Measurements from ENCODE around the gene SLC22A6. TPM values are rescaled to one million over a fixed set of nuclear protein-coding genes. Genes with fewer than 3 reads are reported as not detected.

The SLC22A6 gene
- total RNA-seq, 1 experiment from 2014 or later, result not detected

- H3K4me1 ChIP-seq (replicated peaks; ENCODE audit: insufficient read depth), result no peaks in the 10 kb centered on the region
- ChIA-PET POLR2A (ENCODE audit: unreplicated experiment) (no interaction called here), CTCF (no interaction called here)
- H3K4me2 ChIP-seq, result no peak overlapping the region
- H3K36me3 ChIP-seq (ENCODE audit: low read depth), result no peaks in the 10 kb centered on the region
- intact Hi-C loops (cut with micrococcal nuclease; ENCODE audit: unreplicated experiment), result no loop called here
- H4K20me1 ChIP-seq (ENCODE audit: insufficient read depth), result no peaks in the 10 kb centered on the region
- no peaks in the 10 kb centered on the region for H3K9me2 ChIP-seq (ENCODE audit: insufficient read depth)
- H3K27ac ChIP-seq, result no peak overlapping the region
- no peak overlapping the region for H3K4me3 ChIP-seq
- BruUV-seq (replicated peaks), result no TSS peak
- TF ChIP-seq, protein P1, sequence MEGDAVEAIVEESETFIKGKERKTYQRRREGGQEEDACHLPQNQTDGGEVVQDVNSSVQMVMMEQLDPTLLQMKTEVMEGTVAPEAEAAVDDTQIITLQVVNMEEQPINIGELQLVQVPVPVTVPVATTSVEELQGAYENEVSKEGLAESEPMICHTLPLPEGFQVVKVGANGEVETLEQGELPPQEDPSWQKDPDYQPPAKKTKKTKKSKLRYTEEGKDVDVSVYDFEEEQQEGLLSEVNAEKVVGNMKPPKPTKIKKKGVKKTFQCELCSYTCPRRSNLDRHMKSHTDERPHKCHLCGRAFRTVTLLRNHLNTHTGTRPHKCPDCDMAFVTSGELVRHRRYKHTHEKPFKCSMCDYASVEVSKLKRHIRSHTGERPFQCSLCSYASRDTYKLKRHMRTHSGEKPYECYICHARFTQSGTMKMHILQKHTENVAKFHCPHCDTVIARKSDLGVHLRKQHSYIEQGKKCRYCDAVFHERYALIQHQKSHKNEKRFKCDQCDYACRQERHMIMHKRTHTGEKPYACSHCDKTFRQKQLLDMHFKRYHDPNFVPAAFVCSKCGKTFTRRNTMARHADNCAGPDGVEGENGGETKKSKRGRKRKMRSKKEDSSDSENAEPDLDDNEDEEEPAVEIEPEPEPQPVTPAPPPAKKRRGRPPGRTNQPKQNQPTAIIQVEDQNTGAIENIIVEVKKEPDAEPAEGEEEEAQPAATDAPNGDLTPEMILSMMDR (conservative IDR thresholded peaks at IDR 0.05), result no peak
- TF ChIP-seq EZH2 (IDR thresholded peaks at IDR 0.05; ENCODE audit: low read depth), result no peak
- no peaks in the 10 kb centered on the region for H3K79me2 ChIP-seq (ENCODE audit: low read depth)
- H2AFZ ChIP-seq, result no peak overlapping the region
- DNase-seq, result no peak
- H3F3A ChIP-seq (ENCODE audit: insufficient read depth, low read depth), result no peaks in the 10 kb centered on the region
- H3K9me3 ChIP-seq (ENCODE audit: insufficient read depth, low read depth), result no peaks in the 10 kb centered on the region
- H3K27me3 ChIP-seq (ENCODE audit: insufficient read depth, low read depth), result peaks cover 64% of the 10 kb centered on the region
Measured at GRCh38 chr11:62958547-62959421, 26.0 kb downstream of the SLC22A6 start.

DNA sequence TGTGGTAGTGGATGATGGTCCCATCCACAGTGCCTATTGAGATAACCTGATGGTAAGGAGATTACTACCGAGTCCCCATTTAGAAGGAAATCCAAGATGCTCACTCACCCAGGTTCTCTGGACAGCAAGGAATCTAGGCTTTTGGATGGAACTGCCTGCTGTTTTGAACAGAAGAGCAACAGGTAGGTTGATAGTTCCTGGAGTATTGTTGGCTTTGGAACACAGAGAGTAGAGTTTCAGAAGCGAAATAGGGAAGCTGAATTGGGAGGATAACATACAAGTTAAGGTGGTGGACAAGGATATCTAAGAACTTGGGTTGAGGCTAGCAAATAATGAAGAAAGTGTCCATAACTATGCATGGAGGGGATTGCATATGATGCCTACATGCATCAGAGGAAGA, 27.6 kb downstream of the SLC22A6 start:
- no peak for TF ChIP-seq EZH2 (IDR thresholded peaks at IDR 0.05; ENCODE audit: low read depth)
- TF ChIP-seq, protein P1 (conservative IDR thresholded peaks at IDR 0.05), result no peak
- Histone ChIP-seq H3F3A (ENCODE audit: insufficient read depth, low read depth) (no peaks in the 10 kb centered on the region), H3K9me2 (ENCODE audit: insufficient read depth) (no peaks in the 10 kb centered on the region), H3K27ac (no peak overlapping the region), H3K27me3 (ENCODE audit: insufficient read depth, low read depth) (peaks cover 64% of the 10 kb centered on the region), H3K9me3 (ENCODE audit: insufficient read depth, low read depth) (no peaks in the 10 kb centered on the region), H2AFZ (no peak overlapping the region), H3K4me3 (no peak overlapping the region), H3K4me1 (replicated peaks; ENCODE audit: insufficient read depth) (no peaks in the 10 kb centered on the region), H3K4me2 (no peak overlapping the region), H3K79me2 (ENCODE audit: low read depth) (no peaks in the 10 kb centered on the region), H3K36me3 (ENCODE audit: low read depth) (no peaks in the 10 kb centered on the region), H4K20me1 (ENCODE audit: insufficient read depth) (no peaks in the 10 kb centered on the region)
- POLR2A ChIA-PET (ENCODE audit: unreplicated experiment), result no interaction called here
- intact Hi-C loops (cut with micrococcal nuclease; ENCODE audit: unreplicated experiment), result no loop called here
- CTCF ChIA-PET, result no interaction called here
- BruUV-seq (replicated peaks), result no TSS peak
- no peak for DNase-seq

DNA sequence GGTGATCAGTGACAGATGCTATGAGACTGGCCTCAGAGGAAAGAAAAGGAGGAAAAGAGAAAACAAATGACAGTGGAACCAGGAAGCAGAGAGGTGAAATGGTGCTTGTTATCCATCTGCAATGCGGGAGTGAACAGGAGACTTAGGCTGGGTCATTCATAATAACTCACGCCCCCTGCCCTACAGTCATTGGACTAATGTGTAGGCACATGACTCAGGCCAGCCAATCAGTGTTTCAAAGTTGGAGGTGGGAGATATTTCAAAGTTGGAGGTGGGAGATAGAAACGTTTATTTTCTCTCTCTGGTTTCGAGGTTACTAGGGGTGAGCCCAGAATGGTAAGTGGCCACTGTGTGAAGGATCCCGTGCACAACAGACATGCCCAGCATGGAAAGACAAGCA, 30.3 kb downstream of the SLC22A6 start:
- Histone ChIP-seq H3K9me3 (ENCODE audit: insufficient read depth, low read depth) (no peaks in the 10 kb centered on the region), H4K20me1 (ENCODE audit: insufficient read depth) (no peaks in the 10 kb centered on the region), H3K79me2 (ENCODE audit: low read depth) (no peaks in the 10 kb centered on the region), H3K36me3 (ENCODE audit: low read depth) (no peaks in the 10 kb centered on the region), H3K27ac (no peak overlapping the region), H3K4me3 (no peak overlapping the region), H3K9me2 (ENCODE audit: insufficient read depth) (no peaks in the 10 kb centered on the region), H3K4me1 (replicated peaks; ENCODE audit: insufficient read depth) (no peaks in the 10 kb centered on the region), H3F3A (ENCODE audit: insufficient read depth, low read depth) (no peaks in the 10 kb centered on the region), H3K27me3 (ENCODE audit: insufficient read depth, low read depth) (peaks cover 74% of the 10 kb centered on the region), H2AFZ (no peak overlapping the region), H3K4me2 (no peak overlapping the region)
- no peak for DNase-seq
- ChIA-PET CTCF (no interaction called here), POLR2A (ENCODE audit: unreplicated experiment) (no interaction called here)
- TF ChIP-seq EZH2 (IDR thresholded peaks at IDR 0.05; ENCODE audit: low read depth), result no peak
- TF ChIP-seq, protein P1 (conservative IDR thresholded peaks at IDR 0.05), result no peak
- intact Hi-C loops (cut with micrococcal nuclease; ENCODE audit: unreplicated experiment), result no loop called here
- BruUV-seq (replicated peaks), result no TSS peak

Measured in PC-9 (cell line).